NCI-H187 treated with DMSO at 0.1 percent for 48 hours (cell line): Measurements from ENCODE around the gene ACSL4.
"Not testable (repeated sequence)": the region's sequence is repeated elsewhere in the genome, so short reads cannot be mapped to it uniquely, and the experiment has no call there.

Source experiments
- DNase-seq: peaks from one replicate; lab custom pipeline; 2025; lab: John Stamatoyannopoulos, UW

ACSL4 gene

GRCh38 chrX:109667986-109668385, 65.1 kb downstream of the ACSL4 start:
- no peak for DNase-seq

- no peak for DNase-seq
Observed at GRCh38 chrX:109660435-109661143, 72.5 kb downstream of the ACSL4 start.

- DNase-seq: no peak
Observed at GRCh38 chrX:109658391-109658790, 74.7 kb downstream of the ACSL4 start.

GRCh38 chrX:109657364-109657763, 75.7 kb downstream of the ACSL4 start:
- DNase-seq: not testable (repeated sequence)

- no peak for DNase-seq
Observed at GRCh38 chrX:109656774-109657173, 76.3 kb downstream of the ACSL4 start.

GRCh38 chrX:109655502-109656201, 77.4 kb downstream of the ACSL4 start:
- DNase-seq: no peak

GRCh38 chrX:109654516-109655109, 78.4 kb downstream of the ACSL4 start:
- no peak for DNase-seq

- not testable (repeated sequence) for DNase-seq
Observed at GRCh38 chrX:109644671-109645070, 88.4 kb downstream of the ACSL4 start.

- DNase-seq: no peak
Observed at GRCh38 chrX:109643687-109644086, 89.4 kb downstream of the ACSL4 start.

- no peak for DNase-seq
Observed at GRCh38 chrX:109638158-109638557, 94.9 kb downstream of the ACSL4 start.

GRCh38 chrX:109637477-109637876, 95.6 kb downstream of the ACSL4 start:
- DNase-seq: not testable (repeated sequence)

- no peak for DNase-seq
Observed at GRCh38 chrX:109635146-109635545, 97.9 kb downstream of the ACSL4 start.

- DNase-seq: no peak
Observed at GRCh38 chrX:109632906-109633504, 100.1 kb downstream of the ACSL4 start.

GRCh38 chrX:109629310-109629709, 103.7 kb downstream of the ACSL4 start:
- no peak for DNase-seq

GRCh38 chrX:109626637-109627036, 106.4 kb downstream of the ACSL4 start:
- no peak for DNase-seq

- no peak for DNase-seq
Observed at GRCh38 chrX:109624641-109625616, 108.1 kb downstream of the ACSL4 start, which contains the start of gene KCNE5. TSS of gene KCNE5 (minus strand) at chrX:109625172. CDS start at chrX:109625020, 152 bp downstream.

GRCh38 chrX:109623997-109624396, 109.1 kb downstream of the ACSL4 start:
- no peak for DNase-seq

GRCh38 chrX:109622270-109622669, 110.8 kb downstream of the ACSL4 start:
- DNase-seq: no peak

GRCh38 chrX:109619771-109620170, 113.3 kb downstream of the ACSL4 start:
- no peak for DNase-seq

- no peak for DNase-seq
Observed at GRCh38 chrX:109614951-109615350, 118.1 kb downstream of the ACSL4 start.

- DNase-seq: no peak
Observed at GRCh38 chrX:109601486-109601885, 131.6 kb downstream of the ACSL4 start.
